Measurements from ENCODE around the gene POP4. TPM values are rescaled to one million over a fixed set of nuclear protein-coding genes. Genes with fewer than 3 reads are reported as not detected.

Gene POP4
- total and polyA plus RNA-seq, 2 of the 13 experiments (the other 11 are each of a cell fraction or from before 2014, with no cell fraction given), result 32.2 to 84.0 TPM

DNA sequence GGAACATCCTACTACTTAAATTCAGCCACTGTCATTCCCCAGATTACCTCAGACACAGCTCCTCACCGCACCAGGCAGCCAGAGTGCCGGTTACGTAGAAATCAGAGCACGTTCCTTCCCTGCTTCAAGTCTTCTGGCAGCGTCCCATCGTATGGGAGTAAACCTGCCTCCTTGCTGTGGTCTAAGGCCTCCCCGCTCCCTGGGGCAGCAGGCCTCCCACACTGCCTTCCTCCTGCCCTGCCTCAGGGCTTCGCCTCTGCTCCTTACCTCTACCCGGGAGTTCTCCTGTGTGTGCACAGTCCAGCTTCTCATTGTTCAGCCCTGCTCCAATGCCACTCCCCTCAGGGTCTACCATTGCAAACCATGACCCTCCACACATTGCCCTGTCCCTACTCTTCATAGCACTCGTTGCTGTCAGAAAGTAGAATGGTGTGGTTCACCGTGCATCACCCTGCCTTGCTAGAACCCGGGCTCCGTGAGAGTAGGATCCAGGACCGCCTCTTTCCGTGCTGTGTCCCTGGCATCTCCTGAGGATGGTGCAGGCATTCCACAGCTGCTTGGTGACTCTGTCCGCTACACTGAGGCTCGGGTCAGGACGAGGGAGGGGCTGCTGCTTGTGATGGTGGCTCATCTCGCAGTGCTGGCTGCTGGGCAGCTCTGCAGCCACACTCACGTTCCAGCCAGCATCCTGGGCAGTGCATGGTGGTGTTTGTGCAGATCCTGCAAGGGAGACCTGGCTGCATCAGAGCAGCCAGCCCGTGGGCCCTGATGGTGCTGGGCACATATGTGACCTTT lies 6.9 kb downstream of the POP4 start:
- H3K36me3 ChIP-seq (replicated peaks in 1 of 2; ENCODE audit: control insufficient read depth in 1 of 2, insufficient read depth in 2 of 2, low read length in 2 of 2), result peaks cover 20 to 47% of the 10 kb centered on the region in 2 experiments
- ChIA-PET POLR2A (no interaction called here), CTCF (ENCODE audit: low intra/inter-chr PET ratio, low total read pairs) (interaction anchor here (3.6 kb wide), 1 partner anchor 78 kb away, joined by 45 read pairs; no protein-coding TSS in a partner anchor)
- no peak overlapping the region for H3K4me3 ChIP-seq (replicated peaks in 1 of 3; ENCODE audit: insufficient read depth in 1 of 3, low read depth in 2 of 3, low read length in 3 of 3)
- no peaks in the 10 kb centered on the region for H3K9me3 ChIP-seq (ENCODE audit: low read length)
- intact Hi-C loops (cut with micrococcal nuclease; ENCODE audit: unreplicated experiment) (no loop called here), in situ Hi-C loops (cut with HindIII; ENCODE audit: extremely low pct_ligation_motif_present, low pct_unique_long_range_greater_than_20kb) (loop anchor here (5.0 kb wide), 1 partner anchor 79 kb away; no protein-coding TSS in a partner anchor)
- no peaks in the 10 kb centered on the region for H4K20me1 ChIP-seq (ENCODE audit: insufficient read depth, low read length)
- no peaks in the 10 kb centered on the region for H3K27me3 ChIP-seq (ENCODE audit: control insufficient read depth in 1 of 2, insufficient read depth in 2 of 2, low read length in 2 of 2)
- H3K4me2 ChIP-seq (ENCODE audit: low read depth, low read length), result no peak overlapping the region
- no peak for FAIRE-seq
- H3K9ac ChIP-seq (ENCODE audit: insufficient read depth, low read depth, low read length), result no peak overlapping the region
- BruUV-seq (replicated peaks), result no TSS peak
- no peak for ATAC-seq
- WGBS (ENCODE audit: low lambda C conversion rate), result 93% methylated on average over 16 of the region's 21 CpGs
- no peak overlapping the region for H2AFZ ChIP-seq (ENCODE audit: low read length)
- no peaks in the 10 kb centered on the region for H3K79me2 ChIP-seq (ENCODE audit: insufficient read depth, low read length)
- DNase-seq (ENCODE audit: low spot score), result no peak
- no peak overlapping the region for H3K27ac ChIP-seq (ENCODE audit: extremely low read length, insufficient read depth, low read length)
- no peaks in the 10 kb centered on the region for H3K4me1 ChIP-seq (ENCODE audit: insufficient read depth, low read length)
- TF ChIP-seq TCF7 (IDR thresholded peaks at IDR 0.05; ENCODE audit: low read depth), result no peak
- no peak for TF ChIP-seq TEAD3 (CRISPR knock-in tag; optimal IDR thresholded peaks at IDR 0.05; ENCODE audit: borderline replicate concordance)
- TF ChIP-seq SIN3B (IDR thresholded peaks at IDR 0.05; ENCODE audit: low read length), result no peak
- TF ChIP-seq ZNF143 (CRISPR knock-in tag; IDR thresholded peaks at IDR 0.05), result no peak
- TF ChIP-seq ZMYM4 (CRISPR knock-in tag; IDR thresholded peaks at IDR 0.05), result no peak
- TF ChIP-seq, protein P1, sequence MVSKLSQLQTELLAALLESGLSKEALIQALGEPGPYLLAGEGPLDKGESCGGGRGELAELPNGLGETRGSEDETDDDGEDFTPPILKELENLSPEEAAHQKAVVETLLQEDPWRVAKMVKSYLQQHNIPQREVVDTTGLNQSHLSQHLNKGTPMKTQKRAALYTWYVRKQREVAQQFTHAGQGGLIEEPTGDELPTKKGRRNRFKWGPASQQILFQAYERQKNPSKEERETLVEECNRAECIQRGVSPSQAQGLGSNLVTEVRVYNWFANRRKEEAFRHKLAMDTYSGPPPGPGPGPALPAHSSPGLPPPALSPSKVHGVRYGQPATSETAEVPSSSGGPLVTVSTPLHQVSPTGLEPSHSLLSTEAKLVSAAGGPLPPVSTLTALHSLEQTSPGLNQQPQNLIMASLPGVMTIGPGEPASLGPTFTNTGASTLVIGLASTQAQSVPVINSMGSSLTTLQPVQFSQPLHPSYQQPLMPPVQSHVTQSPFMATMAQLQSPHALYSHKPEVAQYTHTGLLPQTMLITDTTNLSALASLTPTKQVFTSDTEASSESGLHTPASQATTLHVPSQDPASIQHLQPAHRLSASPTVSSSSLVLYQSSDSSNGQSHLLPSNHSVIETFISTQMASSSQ (IDR thresholded peaks at IDR 0.05; ENCODE audit: low read depth), result no peak
- TF ChIP-seq, protein P1 (CRISPR knock-in tag; IDR thresholded peaks at IDR 0.05; ENCODE audit: borderline replicate concordance), result no peak
- no peak for TF ChIP-seq ARHGAP35 (CRISPR knock-in tag; IDR thresholded peaks at IDR 0.05; ENCODE audit: borderline replicate concordance)
- TF ChIP-seq, protein P2, sequence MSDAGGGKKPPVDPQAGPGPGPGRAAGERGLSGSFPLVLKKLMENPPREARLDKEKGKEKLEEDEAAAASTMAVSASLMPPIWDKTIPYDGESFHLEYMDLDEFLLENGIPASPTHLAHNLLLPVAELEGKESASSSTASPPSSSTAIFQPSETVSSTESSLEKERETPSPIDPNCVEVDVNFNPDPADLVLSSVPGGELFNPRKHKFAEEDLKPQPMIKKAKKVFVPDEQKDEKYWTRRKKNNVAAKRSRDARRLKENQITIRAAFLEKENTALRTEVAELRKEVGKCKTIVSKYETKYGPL (CRISPR knock-in tag; IDR thresholded peaks at IDR 0.05), result no peak
- TF ChIP-seq SP140L (CRISPR knock-in tag; IDR thresholded peaks at IDR 0.05; ENCODE audit: borderline replicate concordance), result no peak
- TF ChIP-seq, protein P3, sequence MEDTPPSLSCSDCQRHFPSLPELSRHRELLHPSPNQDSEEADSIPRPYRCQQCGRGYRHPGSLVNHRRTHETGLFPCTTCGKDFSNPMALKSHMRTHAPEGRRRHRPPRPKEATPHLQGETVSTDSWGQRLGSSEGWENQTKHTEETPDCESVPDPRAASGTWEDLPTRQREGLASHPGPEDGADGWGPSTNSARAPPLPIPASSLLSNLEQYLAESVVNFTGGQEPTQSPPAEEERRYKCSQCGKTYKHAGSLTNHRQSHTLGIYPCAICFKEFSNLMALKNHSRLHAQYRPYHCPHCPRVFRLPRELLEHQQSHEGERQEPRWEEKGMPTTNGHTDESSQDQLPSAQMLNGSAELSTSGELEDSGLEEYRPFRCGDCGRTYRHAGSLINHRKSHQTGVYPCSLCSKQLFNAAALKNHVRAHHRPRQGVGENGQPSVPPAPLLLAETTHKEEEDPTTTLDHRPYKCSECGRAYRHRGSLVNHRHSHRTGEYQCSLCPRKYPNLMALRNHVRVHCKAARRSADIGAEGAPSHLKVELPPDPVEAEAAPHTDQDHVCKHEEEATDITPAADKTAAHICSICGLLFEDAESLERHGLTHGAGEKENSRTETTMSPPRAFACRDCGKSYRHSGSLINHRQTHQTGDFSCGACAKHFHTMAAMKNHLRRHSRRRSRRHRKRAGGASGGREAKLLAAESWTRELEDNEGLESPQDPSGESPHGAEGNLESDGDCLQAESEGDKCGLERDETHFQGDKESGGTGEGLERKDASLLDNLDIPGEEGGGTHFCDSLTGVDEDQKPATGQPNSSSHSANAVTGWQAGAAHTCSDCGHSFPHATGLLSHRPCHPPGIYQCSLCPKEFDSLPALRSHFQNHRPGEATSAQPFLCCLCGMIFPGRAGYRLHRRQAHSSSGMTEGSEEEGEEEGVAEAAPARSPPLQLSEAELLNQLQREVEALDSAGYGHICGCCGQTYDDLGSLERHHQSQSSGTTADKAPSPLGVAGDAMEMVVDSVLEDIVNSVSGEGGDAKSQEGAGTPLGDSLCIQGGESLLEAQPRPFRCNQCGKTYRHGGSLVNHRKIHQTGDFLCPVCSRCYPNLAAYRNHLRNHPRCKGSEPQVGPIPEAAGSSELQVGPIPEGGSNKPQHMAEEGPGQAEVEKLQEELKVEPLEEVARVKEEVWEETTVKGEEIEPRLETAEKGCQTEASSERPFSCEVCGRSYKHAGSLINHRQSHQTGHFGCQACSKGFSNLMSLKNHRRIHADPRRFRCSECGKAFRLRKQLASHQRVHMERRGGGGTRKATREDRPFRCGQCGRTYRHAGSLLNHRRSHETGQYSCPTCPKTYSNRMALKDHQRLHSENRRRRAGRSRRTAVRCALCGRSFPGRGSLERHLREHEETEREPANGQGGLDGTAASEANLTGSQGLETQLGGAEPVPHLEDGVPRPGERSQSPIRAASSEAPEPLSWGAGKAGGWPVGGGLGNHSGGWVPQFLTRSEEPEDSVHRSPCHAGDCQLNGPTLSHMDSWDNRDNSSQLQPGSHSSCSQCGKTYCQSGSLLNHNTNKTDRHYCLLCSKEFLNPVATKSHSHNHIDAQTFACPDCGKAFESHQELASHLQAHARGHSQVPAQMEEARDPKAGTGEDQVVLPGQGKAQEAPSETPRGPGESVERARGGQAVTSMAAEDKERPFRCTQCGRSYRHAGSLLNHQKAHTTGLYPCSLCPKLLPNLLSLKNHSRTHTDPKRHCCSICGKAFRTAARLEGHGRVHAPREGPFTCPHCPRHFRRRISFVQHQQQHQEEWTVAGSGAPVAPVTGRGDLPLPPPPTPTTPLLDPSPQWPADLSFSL (CRISPR knock-in tag; IDR thresholded peaks at IDR 0.05), result no peak
- no peak for TF ChIP-seq ZNF816 (CRISPR knock-in tag; IDR thresholded peaks at IDR 0.05; ENCODE audit: borderline replicate concordance)
- TF ChIP-seq ZNF207 (IDR thresholded peaks at IDR 0.05; ENCODE audit: borderline replicate concordance), result no peak
